GM21619 (cell line): ENCODE measurements around the gene SLC39A7.
"Not testable (repeated sequence)": the region's sequence is repeated elsewhere in the genome, so short reads cannot be mapped to it uniquely, and the experiment has no call there.

ENCODE experiments used
- ATAC-seq: cut with Tn5 transposase; IDR thresholded peaks from one replicate; pipeline ENCODE4 v1.9.1; 2021; ENCODE audit not compliant: unreplicated experiment

SLC39A7 gene

DNA sequence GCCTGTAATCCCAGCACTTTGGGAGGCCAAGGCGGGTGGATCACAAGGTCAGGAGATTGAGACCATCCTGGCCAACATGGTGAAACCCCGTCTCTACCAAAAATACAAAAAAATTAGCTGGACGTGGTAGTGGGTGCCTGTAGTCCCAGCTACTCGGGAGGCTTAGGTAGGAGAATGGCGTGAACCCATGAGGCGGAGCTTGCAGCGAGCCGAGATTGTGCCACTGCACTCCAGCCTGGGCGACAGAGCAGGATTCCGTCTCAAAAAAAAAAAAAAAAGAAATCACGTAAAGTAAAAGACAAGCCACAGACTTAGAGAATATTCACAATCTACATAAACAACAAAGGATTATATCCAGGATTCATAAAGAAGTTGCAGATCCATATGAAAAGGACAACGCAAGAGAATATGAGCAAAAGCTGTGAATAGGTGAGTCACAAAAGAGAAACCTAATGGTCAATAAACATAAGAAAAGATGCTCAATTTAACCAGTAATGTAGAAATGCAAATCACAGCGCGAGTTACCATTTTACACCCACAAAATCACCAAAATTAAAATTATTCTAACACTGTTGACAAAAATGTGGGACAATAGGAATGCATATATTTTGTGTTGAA, 25.9 kb downstream of the SLC39A7 start:
- ATAC-seq, result not testable (repeated sequence)

- ATAC-seq, result no peak
Measured at GRCh38 chr6:33235221-33235634, 34.6 kb downstream of the SLC39A7 start.

GRCh38 chr6:33236328-33236727, 35.7 kb downstream of the SLC39A7 start:
- no peak for ATAC-seq

GRCh38 chr6:33236852-33237251, 36.2 kb downstream of the SLC39A7 start:
- no peak for ATAC-seq

- ATAC-seq, result no peak
Measured at GRCh38 chr6:33237741-33238140, 37.1 kb downstream of the SLC39A7 start.

- no peak for ATAC-seq
Measured at GRCh38 chr6:33241968-33242367, 41.3 kb downstream of the SLC39A7 start.

GRCh38 chr6:33243476-33243875, 42.8 kb downstream of the SLC39A7 start:
- ATAC-seq, result no peak

DNA sequence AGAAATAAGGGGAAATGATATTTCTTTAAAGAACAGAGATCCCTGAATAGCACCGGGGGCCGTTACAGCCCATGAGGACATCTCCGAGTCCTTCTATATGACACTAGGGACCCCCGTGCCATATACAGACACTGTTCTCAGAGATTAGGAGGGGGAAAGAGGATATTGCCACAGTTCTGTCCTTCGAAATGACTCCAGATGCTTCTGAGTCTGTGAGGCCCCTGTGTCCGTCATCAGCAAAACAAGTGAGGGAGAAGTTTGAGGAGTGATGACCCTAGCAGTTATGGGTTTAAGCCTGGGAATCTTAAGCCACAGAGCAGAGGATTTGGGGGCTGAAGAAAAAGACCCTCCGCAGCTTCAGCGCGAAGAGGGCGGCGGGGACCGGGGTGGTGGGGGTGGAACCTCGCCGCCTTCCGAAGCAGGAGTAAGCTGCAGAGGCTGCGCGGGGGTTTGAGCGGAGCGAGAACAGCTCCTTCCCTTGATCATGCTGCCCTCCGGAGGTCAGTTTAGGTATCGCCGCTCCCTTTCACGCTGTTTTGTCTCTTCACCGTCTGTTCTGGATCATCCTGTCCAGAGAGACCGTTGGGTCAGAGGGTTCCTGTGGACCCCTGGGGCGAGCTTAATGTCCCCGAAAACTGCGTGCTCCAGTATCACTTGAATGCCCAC, 47.4 kb downstream of the SLC39A7 start:
- peak; percentile 32 for ATAC-seq

- no peak for ATAC-seq
Measured at GRCh38 chr6:33248643-33248931, 47.9 kb downstream of the SLC39A7 start.

- peak; percentile 82 for ATAC-seq
Measured at GRCh38 chr6:33248932-33249731, 48.5 kb downstream of the SLC39A7 start.

- no peak for ATAC-seq
Measured at GRCh38 chr6:33249732-33250630, 49.3 kb downstream of the SLC39A7 start.

DNA sequence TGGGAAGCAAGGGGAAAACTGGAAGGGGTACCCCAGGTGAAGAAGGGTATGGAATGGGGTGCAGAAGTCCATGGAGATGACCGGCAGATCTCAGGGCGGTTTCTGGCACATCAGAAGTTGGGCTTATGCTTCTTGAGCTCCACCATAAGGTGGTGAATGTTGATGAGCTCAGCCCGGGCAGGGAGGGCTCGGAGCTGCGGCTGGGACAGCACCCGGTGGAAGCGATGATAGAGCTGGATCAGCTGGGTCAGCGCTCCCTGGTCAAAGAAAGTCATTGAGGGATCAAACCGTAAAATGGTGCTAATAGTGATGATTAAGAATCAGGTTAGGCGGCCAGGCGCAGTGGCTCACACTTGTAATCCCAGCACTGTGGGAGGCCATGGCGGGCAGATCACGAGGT, 50.1 kb downstream of the SLC39A7 start:
- no peak for ATAC-seq

DNA sequence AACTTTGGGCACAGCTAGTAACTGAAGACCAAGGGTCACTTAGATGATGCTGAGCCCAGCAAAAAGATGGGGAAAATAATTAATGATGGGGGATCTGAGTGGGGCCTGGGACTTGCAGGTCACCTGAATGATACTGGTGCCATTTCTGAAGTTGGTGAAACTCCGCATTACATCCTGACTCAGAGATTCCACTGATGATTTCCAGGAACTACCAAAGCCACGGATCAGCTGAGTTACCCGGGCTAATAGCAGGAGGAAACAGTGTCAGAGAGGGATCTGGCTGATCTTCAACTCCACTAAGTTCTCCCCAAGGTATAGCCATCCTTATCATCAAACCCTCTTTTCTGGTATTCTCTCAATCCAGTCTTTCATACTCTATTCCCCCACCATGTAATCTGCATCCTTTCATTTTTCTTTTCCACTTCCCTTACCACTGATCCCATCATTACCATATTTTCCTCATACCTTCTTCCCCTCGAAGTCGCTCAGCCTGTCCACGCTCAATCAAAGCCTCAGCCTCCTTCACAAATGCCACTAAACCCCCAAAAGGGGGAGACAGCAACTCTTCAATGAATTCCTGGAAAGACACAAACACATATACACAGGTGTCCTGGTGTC, 50.8 kb downstream of the SLC39A7 start:
- ATAC-seq, result no peak

DNA sequence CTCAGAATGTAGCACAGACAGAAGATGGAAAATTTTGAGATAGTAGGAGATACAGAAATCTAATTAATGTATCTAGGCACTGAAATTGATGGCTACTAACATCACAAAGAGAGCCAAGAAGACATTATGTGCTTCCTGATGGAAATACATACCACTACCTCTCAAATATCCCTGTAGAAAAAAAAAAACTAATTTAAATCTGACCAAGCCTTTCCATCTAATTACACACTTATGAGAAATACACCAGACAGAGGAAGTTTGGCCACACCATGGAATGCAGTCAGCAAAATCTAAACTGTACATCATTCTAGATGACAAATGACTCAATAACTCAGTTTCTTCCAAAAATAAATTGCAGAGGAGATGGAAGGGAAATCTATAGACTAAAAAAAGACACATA, 52.1 kb downstream of the SLC39A7 start:
- ATAC-seq, result no peak
